ENCODE data around the gene PTPRN2.

The PTPRN2 gene

DNA sequence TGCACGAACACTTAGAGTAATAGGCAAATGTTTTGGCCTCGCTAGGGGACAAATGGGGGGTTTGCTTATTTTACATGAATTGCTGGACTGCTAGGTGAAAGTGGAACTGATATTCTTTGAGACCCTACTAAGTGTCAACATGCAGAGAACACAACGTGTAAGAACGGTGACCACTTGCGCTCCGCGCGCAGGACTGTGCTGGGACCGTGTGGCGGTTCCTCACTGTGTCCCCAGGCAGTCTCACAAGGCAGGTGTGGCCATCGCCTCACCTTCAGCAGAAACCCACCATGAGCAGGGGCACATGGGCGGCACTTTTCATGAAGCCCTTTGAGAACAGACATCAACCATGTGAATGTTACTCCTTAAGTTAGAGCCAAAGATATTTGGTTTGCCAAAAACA, 27.2 kb downstream of the PTPRN2 start:
- in situ Hi-C loops (cut with MboI; ENCODE audit: low pct_unique_long_range_greater_than_20kb, low sequenced_read_pairs), result no loop called here
- DNase-seq, result no peak

DNA sequence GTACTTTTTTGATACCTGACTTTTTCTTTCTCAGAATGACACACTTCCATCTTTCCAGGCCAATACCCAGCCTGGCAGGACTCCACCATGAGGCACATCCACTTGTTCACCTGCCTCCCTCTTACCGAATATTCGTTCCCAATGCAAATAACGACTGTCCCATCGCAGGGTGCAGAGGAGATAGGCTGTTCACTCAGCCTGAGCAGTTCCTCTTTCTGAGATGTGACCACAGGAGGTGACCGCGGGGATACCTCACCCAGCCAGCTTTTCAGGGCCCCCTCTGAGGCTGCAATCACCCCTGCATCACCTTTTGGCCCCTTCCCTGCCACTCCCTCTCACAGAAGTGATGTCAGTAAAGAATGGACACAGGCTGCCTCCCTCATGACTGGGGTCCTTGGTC, 28.3 kb downstream of the PTPRN2 start:
- in situ Hi-C loops (cut with MboI; ENCODE audit: low pct_unique_long_range_greater_than_20kb, low sequenced_read_pairs), result no loop called here
- peak; percentile 25 for DNase-seq

GRCh38 chr7:158558816-158559215, 28.8 kb downstream of the PTPRN2 start:
- in situ Hi-C loops (cut with MboI; ENCODE audit: low pct_unique_long_range_greater_than_20kb, low sequenced_read_pairs), result no loop called here
- DNase-seq, result no peak

- in situ Hi-C loops (cut with MboI; ENCODE audit: low pct_unique_long_range_greater_than_20kb, low sequenced_read_pairs), result no loop called here
- DNase-seq, result no peak
Observed at GRCh38 chr7:158557441-158557755, 30.2 kb downstream of the PTPRN2 start.

GRCh38 chr7:158556721-158557440, 30.7 kb downstream of the PTPRN2 start:
- in situ Hi-C loops (cut with MboI; ENCODE audit: low pct_unique_long_range_greater_than_20kb, low sequenced_read_pairs), result no loop called here
- DNase-seq, result no peak

GRCh38 chr7:158555034-158555520, 32.5 kb downstream of the PTPRN2 start:
- in situ Hi-C loops (cut with MboI; ENCODE audit: low pct_unique_long_range_greater_than_20kb, low sequenced_read_pairs), result no loop called here
- no peak for DNase-seq

DNA sequence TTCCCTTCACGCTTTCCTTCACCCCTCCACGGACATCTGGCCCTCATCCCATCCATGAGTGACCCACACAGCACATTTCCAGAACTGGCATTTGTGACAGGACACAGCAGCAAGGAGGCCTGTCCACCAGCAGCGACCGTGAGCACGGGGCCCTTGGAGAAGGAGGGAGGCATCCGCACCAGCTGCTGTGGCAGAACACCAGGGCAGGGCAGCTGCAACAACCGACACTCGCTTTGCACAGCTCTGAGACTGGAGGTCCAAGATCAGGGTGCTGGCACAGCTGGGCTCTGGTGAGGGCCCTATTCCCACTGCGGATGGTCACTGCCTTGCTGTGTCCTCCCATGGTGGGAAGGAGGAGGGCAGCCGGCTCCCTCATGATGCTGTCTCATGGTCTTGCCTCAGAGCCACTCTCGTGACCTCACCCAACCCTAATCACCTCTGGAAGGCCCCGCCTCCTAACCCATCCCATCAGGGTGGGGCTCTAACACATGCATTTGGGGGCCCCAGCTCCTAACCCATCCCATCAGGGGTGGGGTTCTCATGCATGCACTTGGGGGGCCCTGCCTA, 36.7 kb downstream of the PTPRN2 start:
- in situ Hi-C loops (cut with MboI; ENCODE audit: low pct_unique_long_range_greater_than_20kb, low sequenced_read_pairs), result no loop called here
- DNase-seq, result no peak

GRCh38 chr7:158550394-158550700, 37.3 kb downstream of the PTPRN2 start:
- in situ Hi-C loops (cut with MboI; ENCODE audit: low pct_unique_long_range_greater_than_20kb, low sequenced_read_pairs), result no loop called here
- peak; percentile 14 for DNase-seq

DNA sequence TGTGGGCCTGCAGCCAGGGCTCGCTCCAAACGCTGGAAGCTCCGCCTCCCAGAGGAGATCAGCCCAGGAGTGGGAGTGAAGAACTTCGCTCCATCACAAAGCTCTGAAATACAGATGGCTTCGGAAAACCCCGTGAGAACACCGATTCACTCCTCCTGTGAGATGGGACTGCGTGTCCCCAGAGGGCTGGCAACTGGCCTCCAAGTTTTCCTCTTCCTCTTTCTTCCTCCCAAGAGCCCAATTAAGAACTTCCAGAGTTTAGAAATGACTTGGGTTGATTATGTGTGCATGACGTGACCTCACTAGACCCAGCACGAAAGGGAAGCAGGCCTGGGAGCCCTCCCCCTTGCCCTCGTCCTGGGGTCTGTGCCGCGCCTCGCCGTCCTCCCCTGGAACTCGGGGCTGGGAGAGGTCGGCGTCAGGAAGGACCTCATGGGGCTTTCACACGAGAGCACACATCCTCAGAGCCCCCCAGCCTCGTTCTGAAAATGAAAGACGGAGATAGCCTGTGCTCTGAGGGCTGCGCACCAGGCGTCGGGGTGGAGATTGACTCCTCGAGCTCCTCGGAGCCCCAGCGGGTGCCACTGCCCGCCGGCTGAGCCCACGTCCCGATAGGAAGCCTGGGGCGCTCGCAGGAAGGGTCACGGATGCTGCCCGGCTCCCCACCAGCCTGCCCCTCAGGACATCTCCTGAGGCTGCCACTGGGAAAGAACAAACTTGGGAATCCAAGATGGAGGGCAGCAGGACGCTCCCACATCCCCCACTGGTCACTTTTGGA, 37.8 kb downstream of the PTPRN2 start:
- peak; percentile 71 for DNase-seq

DNA sequence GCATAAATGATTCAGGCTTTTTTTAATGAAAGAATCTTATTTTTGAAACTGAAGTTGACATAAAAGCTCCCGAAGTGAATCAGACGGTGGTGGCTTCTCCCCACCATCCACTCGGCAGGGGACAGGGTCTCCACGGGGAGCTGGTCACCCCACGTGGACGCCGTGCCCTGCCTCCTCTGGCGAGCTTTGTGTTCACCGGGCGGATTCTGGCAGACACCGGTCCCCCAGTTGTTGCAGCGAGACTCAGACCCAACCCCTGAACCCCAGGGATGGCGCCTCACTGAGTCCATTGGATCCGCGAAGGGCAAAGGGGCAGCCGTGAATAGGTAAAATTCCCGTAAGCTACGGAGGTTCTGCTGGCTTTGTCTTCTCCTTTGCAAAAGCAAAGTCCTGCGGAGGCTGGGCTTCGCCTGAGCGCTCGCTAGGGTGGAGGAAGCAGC, 38.4 kb downstream of the PTPRN2 start:
- DNase-seq, result no peak
- in situ Hi-C loops (cut with MboI; ENCODE audit: low pct_unique_long_range_greater_than_20kb, low sequenced_read_pairs), result no loop called here

More for the DNA sequence above, 37.8 kb downstream of the PTPRN2 start:
- in situ Hi-C loops (cut with MboI; ENCODE audit: low pct_unique_long_range_greater_than_20kb, low sequenced_read_pairs), result no loop called here

GRCh38 chr7:158548726-158549125, 38.9 kb downstream of the PTPRN2 start:
- in situ Hi-C loops (cut with MboI; ENCODE audit: low pct_unique_long_range_greater_than_20kb, low sequenced_read_pairs), result no loop called here
- no peak for DNase-seq

- no peak for DNase-seq
- in situ Hi-C loops (cut with MboI; ENCODE audit: low pct_unique_long_range_greater_than_20kb, low sequenced_read_pairs), result no loop called here
Observed at GRCh38 chr7:158547817-158548216, 39.8 kb downstream of the PTPRN2 start.

GRCh38 chr7:158546626-158547025, 41.0 kb downstream of the PTPRN2 start:
- no peak for DNase-seq
- in situ Hi-C loops (cut with MboI; ENCODE audit: low pct_unique_long_range_greater_than_20kb, low sequenced_read_pairs), result no loop called here

GRCh38 chr7:158546214-158546613, 41.4 kb downstream of the PTPRN2 start:
- DNase-seq, result no peak
- in situ Hi-C loops (cut with MboI; ENCODE audit: low pct_unique_long_range_greater_than_20kb, low sequenced_read_pairs), result no loop called here

- in situ Hi-C loops (cut with MboI; ENCODE audit: low pct_unique_long_range_greater_than_20kb, low sequenced_read_pairs), result no loop called here
Observed at GRCh38 chr7:158544708-158545107, 42.9 kb downstream of the PTPRN2 start.

DNA sequence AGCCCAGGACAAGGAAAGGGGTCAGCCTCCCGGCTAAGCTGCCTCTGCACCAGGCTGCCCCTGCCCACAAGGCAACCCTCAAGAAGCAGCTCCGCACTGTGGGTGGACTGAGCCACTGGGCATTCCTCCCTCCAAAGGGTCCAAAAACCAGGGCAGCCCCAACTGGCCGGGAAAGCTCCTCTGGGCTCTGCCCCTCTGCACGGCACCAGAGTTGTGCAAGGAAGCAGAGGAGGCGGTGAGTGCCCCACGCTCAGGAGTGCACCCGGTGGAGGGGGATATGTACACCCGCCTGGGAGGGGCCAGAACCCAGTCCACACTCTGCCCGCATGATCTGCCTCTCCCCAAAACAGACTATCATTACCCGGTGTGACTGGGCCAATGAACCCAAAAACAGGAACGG, 43.8 kb downstream of the PTPRN2 start:
- in situ Hi-C loops (cut with MboI; ENCODE audit: low pct_unique_long_range_greater_than_20kb, low sequenced_read_pairs), result no loop called here
- no peak for DNase-seq

More at GRCh38 chr7:158544708-158545107, 42.9 kb downstream of the PTPRN2 start:
- no peak for DNase-seq

DNA sequence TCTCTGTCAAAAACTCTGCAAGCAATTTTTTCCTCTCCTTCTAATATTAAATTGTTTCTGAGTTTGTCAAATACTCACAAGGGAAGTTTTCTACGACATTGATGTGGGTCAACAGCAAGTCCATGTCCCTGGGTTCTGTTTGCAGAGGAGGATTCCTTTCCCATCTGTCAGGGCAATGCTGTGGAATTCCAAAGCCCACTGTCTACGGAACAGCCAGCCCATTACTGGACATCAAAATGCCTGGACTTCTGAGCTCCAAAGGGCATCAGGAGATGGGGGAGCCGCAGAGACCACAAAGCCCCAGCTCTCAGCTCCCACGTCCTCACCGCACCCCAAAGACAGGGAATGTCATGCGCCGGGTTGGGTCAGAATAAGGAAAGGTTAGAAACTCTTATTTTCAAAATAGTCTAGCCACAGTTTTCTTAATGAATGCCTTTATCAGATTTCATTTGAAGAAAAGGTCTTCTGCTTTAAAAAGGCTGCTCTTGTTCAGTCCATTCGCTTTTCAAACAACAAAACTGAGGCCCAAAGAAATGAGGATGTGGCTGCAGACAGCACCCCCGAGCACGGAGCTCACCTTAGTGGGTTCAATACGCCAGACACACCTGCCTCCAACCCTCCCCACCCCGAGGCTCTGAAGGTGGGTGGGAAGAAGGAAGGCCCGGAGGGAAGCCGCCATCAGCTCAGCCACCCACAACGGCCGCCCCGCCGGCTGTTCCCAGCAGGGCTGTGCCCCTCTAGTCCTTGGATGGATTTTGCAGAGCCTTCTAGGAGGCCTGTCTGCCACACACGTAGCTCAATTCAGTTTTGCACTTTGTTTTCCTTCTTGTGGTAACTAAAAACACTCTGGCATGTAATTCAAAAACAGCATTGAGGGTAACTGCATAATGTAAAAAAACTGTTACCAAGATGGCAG, 44.7 kb downstream of the PTPRN2 start:
- in situ Hi-C loops (cut with MboI; ENCODE audit: low pct_unique_long_range_greater_than_20kb, low sequenced_read_pairs), result no loop called here
- DNase-seq, result no peak

GRCh38 chr7:158541346-158542010, 46.1 kb downstream of the PTPRN2 start:
- in situ Hi-C loops (cut with MboI; ENCODE audit: low pct_unique_long_range_greater_than_20kb, low sequenced_read_pairs), result no loop called here
- peak; percentile 89 for DNase-seq

DNA sequence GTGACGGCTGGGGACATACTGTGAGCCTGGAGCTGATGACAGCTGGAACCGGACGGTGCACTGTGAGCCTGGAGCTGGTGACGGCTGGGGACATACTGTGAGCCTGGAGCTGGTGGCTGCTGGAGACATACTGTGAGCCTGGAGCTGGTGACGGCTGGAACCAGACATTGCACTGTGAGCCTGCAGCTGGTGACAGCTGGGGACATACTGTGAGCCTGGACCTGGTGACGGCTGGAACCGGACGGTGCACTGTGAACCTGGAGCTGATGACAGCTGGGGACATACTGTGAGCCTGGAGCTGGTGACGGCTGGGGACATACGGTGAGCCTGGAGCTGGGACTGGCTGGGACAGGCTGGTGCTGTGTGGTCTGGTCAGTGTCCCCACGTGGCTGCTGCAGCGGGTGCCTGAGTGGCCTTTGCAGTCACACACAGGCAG, 47.9 kb downstream of the PTPRN2 start:
- in situ Hi-C loops (cut with MboI; ENCODE audit: low pct_unique_long_range_greater_than_20kb, low sequenced_read_pairs), result no loop called here
- DNase-seq, result no peak
